Measurements from ENCODE around the gene ZNF773. TPM values are rescaled to one million over a fixed set of nuclear protein-coding genes. Genes with fewer than 3 reads are reported as not detected.

Gene ZNF773
- total and polyA plus RNA-seq, 10 of the 15 experiments (the other 5 are each of a cell fraction or from before 2014, with no cell fraction given), result 0.21 to 9.1 (median 6.7) TPM

GRCh38 chr19:57527136-57527881, 27.6 kb downstream of the ZNF773 start, which contains the start of gene ZNF549 (continued):
- 0 out of 2 replicates have a peak, but pooled peaks have one; percentile 29 for TF ChIP-seq ZNF207 (IDR thresholded peaks at IDR 0.05; ENCODE audit: borderline replicate concordance)
- TF ChIP-seq ESRRA (IDR thresholded peaks at IDR 0.05; ENCODE audit: low read length), result no peak
- TF ChIP-seq, protein P1, sequence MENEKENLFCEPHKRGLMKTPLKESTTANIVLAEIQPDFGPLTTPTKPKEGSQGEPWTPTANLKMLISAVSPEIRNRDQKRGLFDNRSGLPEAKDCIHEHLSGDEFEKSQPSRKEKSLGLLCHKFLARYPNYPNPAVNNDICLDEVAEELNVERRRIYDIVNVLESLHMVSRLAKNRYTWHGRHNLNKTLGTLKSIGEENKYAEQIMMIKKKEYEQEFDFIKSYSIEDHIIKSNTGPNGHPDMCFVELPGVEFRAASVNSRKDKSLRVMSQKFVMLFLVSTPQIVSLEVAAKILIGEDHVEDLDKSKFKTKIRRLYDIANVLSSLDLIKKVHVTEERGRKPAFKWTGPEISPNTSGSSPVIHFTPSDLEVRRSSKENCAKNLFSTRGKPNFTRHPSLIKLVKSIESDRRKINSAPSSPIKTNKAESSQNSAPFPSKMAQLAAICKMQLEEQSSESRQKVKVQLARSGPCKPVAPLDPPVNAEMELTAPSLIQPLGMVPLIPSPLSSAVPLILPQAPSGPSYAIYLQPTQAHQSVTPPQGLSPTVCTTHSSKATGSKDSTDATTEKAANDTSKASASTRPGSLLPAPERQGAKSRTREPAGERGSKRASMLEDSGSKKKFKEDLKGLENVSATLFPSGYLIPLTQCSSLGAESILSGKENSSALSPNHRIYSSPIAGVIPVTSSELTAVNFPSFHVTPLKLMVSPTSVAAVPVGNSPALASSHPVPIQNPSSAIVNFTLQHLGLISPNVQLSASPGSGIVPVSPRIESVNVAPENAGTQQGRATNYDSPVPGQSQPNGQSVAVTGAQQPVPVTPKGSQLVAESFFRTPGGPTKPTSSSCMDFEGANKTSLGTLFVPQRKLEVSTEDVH (IDR thresholded peaks at IDR 0.05; ENCODE audit: low read depth, partially characterized antibody), result no peak
- TF ChIP-seq ZZZ3 (IDR thresholded peaks at IDR 0.05; ENCODE audit: control insufficient read depth, insufficient read length, low read depth), result no peak
- peak; percentile 86 for TF ChIP-seq MLLT1 (IDR thresholded peaks at IDR 0.05)
- peak; percentile 46; the same call in 1 of the 2 replicates for TF ChIP-seq CHD2 (IDR thresholded peaks at IDR 0.05; ENCODE audit: borderline replicate concordance, low read depth, low read length)
- no peak for TF ChIP-seq CHD4 (IDR thresholded peaks at IDR 0.05)
- no peak for TF ChIP-seq YBX1 (IDR thresholded peaks at IDR 0.05)
- TF ChIP-seq, protein P2, sequence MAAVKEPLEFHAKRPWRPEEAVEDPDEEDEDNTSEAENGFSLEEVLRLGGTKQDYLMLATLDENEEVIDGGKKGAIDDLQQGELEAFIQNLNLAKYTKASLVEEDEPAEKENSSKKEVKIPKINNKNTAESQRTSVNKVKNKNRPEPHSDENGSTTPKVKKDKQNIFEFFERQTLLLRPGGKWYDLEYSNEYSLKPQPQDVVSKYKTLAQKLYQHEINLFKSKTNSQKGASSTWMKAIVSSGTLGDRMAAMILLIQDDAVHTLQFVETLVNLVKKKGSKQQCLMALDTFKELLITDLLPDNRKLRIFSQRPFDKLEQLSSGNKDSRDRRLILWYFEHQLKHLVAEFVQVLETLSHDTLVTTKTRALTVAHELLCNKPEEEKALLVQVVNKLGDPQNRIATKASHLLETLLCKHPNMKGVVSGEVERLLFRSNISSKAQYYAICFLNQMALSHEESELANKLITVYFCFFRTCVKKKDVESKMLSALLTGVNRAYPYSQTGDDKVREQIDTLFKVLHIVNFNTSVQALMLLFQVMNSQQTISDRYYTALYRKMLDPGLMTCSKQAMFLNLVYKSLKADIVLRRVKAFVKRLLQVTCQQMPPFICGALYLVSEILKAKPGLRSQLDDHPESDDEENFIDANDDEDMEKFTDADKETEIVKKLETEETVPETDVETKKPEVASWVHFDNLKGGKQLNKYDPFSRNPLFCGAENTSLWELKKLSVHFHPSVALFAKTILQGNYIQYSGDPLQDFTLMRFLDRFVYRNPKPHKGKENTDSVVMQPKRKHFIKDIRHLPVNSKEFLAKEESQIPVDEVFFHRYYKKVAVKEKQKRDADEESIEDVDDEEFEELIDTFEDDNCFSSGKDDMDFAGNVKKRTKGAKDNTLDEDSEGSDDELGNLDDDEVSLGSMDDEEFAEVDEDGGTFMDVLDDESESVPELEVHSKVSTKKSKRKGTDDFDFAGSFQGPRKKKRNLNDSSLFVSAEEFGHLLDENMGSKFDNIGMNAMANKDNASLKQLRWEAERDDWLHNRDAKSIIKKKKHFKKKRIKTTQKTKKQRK (IDR thresholded peaks at IDR 0.05; ENCODE audit: low read depth, low read length), result no peak
- no peak for TF ChIP-seq MYC (IDR thresholded peaks at IDR 0.05; ENCODE audit: insufficient read depth, insufficient read length, insufficient replicate concordance, low read length, severe bottlenecking)
- TF ChIP-seq NR2F1 (conservative IDR thresholded peaks at IDR 0.05), result 0 out of 2 replicates have a peak, but pooled peaks have one; percentile 10
- TF ChIP-seq JUND (IDR thresholded peaks at IDR 0.05; ENCODE audit: low read depth, low read length), result no peak
- no peak for TF ChIP-seq SMARCA5 (IDR thresholded peaks at IDR 0.05)
- TF ChIP-seq PRDM15 (CRISPR knock-in tag; IDR thresholded peaks at IDR 0.05), result no peak
- TF ChIP-seq JUNB (IDR thresholded peaks at IDR 0.05), result no peak
- no peak for TF ChIP-seq STAT3 (IDR thresholded peaks at IDR 0.05; ENCODE audit: low read depth, low read length)
- peak; percentile 63; the same call in 1 of the 2 replicates for TF ChIP-seq NBN (IDR thresholded peaks at IDR 0.05)
- TF ChIP-seq BACH1 (IDR thresholded peaks at IDR 0.05; ENCODE audit: borderline replicate concordance), result peak; percentile 34; the same call in 1 of the 2 replicates
- no peak for TF ChIP-seq ZNF217 (IDR thresholded peaks at IDR 0.05)
